ENCODE data around the gene GNAI3. TPM values are rescaled to one million over a fixed set of nuclear protein-coding genes. Genes with fewer than 3 reads are reported as not detected.

GNAI3 gene
- total RNA-seq, 1 experiment from 2014 or later, result 6.4 TPM

- no TSS peak for BruUV-seq (replicated peaks)
- Mint-ChIP-seq H3K27me3 (ENCODE audit: insufficient read depth, unreplicated experiment) (peaks cover 11% of the 10 kb centered on the region), H3K27ac (ENCODE audit: unreplicated experiment) (no peak overlapping the region), H3K36me3 (ENCODE audit: insufficient read depth, unreplicated experiment) (no peaks in the 10 kb centered on the region), H3K4me3 (ENCODE audit: unreplicated experiment) (no peak overlapping the region), H3K4me1 (ENCODE audit: low read depth, unreplicated experiment) (no peaks in the 10 kb centered on the region), H3K9me3 (ENCODE audit: unreplicated experiment) (no peaks in the 10 kb centered on the region)
- intact Hi-C loops (cut with micrococcal nuclease; ENCODE audit: unreplicated experiment), result no loop called here
- no peak for TF ChIP-seq CTCF (IDR thresholded peaks at IDR 0.05; ENCODE audit: insufficient read depth in 1 of 2, low read depth in 1 of 2, low read length in 1 of 2, severe bottlenecking in 1 of 2, unreplicated experiment in 1 of 2)
- Histone ChIP-seq H3K36me3 (ENCODE audit: control insufficient read depth, insufficient read depth, low read length) (no peaks in the 10 kb centered on the region), H3K4me1 (no peaks in the 10 kb centered on the region; the same call in 1 of the 2 replicates), H3K9me3 (no peaks in the 10 kb centered on the region), H3K27me3 (replicated peaks; ENCODE audit: control insufficient read depth, insufficient read depth, low read length) (no peaks in the 10 kb centered on the region), H3K4me3 (ENCODE audit: low read depth, low read length) (no peak overlapping the region)
- no peak for DNase-seq
- CTCF ChIA-PET, result interaction anchor here (0.5 to 6.3 kb wide), 5 partner anchors 18 to 210 kb away, joined by 3 to 131 read pairs (median 4); partner anchors contain the start of genes ATXN7L2 and CYB561D1
- POLR2A ChIA-PET, result no interaction called here
Measured at GRCh38 chr1:109528712-109529111, 19.7 kb upstream of the GNAI3 start.

GRCh38 chr1:109529881-109530456 lies 18.4 kb upstream of the GNAI3 start:
- ChIA-PET POLR2A (no interaction called here), CTCF (interaction anchor here (0.9 to 6.3 kb wide), 3 partner anchors 13 to 46 kb away, joined by 4 to 131 read pairs (median 5); partner anchors contain the start of genes ATXN7L2 and CYB561D1)

More at GRCh38 chr1:109529881-109530456, 18.4 kb upstream of the GNAI3 start:
- no TSS peak for BruUV-seq (replicated peaks)
- Mint-ChIP-seq H3K4me1 (ENCODE audit: low read depth, unreplicated experiment) (no peaks in the 10 kb centered on the region), H3K4me3 (ENCODE audit: unreplicated experiment) (no peak overlapping the region), H3K36me3 (ENCODE audit: insufficient read depth, unreplicated experiment) (peaks cover 4% of the 10 kb centered on the region), H3K27ac (ENCODE audit: unreplicated experiment) (no peak overlapping the region), H3K27me3 (ENCODE audit: insufficient read depth, unreplicated experiment) (peaks cover 9% of the 10 kb centered on the region), H3K9me3 (ENCODE audit: unreplicated experiment) (no peaks in the 10 kb centered on the region)
- no peaks in the 10 kb centered on the region; the same call in 1 of the 2 replicates for H3K4me1 ChIP-seq
- H3K36me3 ChIP-seq (ENCODE audit: control insufficient read depth, insufficient read depth, low read length), result no peaks in the 10 kb centered on the region
- no peak for DNase-seq
- intact Hi-C loops (cut with micrococcal nuclease; ENCODE audit: unreplicated experiment), result loop anchor here (5.0 kb wide), 2 partner anchors 103 to 268 kb away; partner anchors contain the start of gene PSMA5
- TF ChIP-seq CTCF (IDR thresholded peaks at IDR 0.05; ENCODE audit: insufficient read depth in 1 of 2, low read depth in 1 of 2, low read length in 1 of 2, severe bottlenecking in 1 of 2, unreplicated experiment in 1 of 2), result no peak
- H3K4me3 ChIP-seq (ENCODE audit: low read depth, low read length), result no peak overlapping the region
- no peaks in the 10 kb centered on the region for H3K9me3 ChIP-seq
- H3K27me3 ChIP-seq (replicated peaks; ENCODE audit: control insufficient read depth, insufficient read depth, low read length), result no peaks in the 10 kb centered on the region

Measured in Caco-2 (cell line).